ENCODE data around the gene BCAS4.

Gene BCAS4

GRCh38 chr20:50823319-50823718 is 28.5 kb downstream of the BCAS4 start:
- no peak for DNase-seq (ENCODE audit: low spot score)

- DNase-seq (ENCODE audit: low spot score) = no peak
Observed at GRCh38 chr20:50824137-50824536, 29.3 kb downstream of the BCAS4 start.

DNA sequence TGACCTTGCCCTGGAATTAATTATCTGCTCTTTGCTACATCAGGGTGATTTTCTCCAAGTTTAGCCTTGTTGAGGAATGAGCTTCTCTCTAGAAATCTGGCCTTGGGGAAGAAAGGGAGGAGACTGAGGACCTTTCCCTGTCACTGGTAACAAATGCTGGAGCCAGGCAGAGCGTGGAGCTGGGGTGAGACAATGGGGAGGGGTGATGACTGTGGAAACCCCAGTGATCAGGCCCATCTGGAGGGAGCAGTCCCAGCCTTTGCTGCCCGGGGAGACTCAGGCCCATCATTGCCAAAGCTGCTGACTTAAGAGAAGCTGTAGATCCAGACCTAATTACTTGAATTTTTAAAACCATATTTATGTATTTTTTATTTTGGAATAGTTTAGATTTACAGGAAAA is 31.3 kb downstream of the BCAS4 start:
- DNase-seq (ENCODE audit: low spot score) = no peak

DNA sequence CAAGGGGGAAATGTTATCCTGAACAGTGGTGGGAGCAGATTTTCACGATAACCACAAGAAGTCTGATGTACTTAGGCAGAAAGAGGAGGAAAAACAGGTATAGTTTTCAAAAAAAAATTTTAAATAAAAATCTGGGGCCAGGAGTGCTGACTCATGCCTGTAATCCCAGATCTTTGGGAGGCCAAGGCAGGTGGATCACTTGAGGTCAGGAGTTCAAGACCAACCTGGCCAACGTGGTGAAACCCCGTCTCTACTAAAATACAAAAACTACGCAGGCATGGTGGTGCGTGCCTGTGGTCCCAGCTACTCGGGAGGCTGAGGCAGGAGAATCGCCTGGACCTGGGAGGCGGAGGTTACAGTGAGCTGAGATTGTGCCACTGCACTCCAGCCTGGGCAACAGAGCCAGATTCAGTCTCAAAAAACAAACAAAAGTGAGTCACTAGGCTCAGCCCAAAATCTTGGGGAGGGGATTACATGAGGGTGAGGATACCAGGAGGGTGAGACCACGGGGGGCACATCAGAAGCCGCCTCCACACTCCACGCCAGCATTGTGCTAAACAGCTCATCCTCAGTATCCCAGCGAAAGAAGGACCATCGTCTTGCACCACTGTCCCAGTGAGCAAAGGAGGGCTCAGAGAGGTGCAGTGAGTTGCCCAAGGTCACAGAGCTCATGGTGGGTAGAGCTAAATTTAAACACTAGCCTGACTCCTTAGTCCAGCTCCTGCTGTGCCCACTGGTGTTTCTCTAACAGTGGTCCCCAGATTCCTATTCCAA is 33.7 kb downstream of the BCAS4 start:
- no peak for DNase-seq (ENCODE audit: low spot score)

- no peak for DNase-seq (ENCODE audit: low spot score)
Observed at GRCh38 chr20:50831622-50832021, 36.8 kb downstream of the BCAS4 start.

DNA sequence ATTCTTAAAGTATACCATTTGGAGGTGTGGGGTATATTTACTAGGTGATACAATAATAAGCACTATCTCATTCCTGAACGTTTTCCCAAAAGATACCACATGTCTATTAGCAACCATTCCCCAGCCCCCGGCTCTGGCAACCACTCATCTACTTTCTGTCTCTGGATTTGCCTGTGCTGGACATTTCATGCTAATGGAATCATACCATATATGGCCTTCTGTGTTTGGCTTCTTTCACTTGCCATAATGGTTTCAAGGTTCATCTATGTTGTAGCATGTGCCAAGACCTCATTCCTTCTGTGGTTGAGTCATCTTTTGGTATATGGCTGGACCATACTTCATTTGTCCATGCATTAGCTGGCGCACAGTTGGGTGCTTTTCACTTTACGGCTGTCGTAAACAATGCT is 39.7 kb downstream of the BCAS4 start:
- DNase-seq (ENCODE audit: low spot score) = no peak

DNA sequence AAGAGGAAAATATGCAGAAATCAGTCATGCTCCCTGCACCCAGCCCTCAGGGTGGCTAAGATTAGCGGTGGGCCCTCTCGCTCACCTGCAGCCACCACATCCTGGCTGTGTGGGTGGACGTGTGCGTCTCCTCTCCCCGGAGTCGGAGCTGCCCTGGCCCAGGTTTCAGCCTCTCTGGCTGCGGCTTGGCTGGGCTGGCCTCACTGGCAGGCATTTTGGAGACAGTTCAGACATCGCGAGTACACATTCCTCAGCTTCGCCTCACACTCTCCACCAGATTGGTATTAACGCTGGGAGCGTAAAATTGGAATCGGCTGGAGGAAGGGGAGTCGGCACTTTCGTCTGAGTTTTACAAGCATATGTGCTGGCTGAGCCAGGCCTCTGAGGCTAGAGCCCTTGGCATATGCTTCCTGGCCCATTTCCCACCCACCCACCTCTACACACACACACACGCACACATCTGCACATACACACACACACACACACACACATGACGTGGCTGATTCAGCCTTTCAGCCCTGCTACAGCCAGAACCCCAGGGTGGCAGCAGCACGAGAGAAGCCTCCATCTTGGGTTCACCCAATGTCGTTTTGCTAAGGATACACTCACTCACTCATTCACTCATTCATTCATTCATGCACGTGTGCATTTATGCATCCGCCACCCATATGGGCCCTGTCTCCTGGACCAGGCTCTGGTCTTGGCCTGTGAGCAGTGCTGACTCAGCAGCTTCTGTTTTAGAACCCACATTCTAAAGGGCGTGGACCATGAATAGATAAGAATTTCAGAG is 42.9 kb downstream of the BCAS4 start:
- no peak for DNase-seq (ENCODE audit: low spot score)

- no peak for DNase-seq (ENCODE audit: low spot score)
Observed at GRCh38 chr20:50838322-50838625, 43.4 kb downstream of the BCAS4 start.

DNA sequence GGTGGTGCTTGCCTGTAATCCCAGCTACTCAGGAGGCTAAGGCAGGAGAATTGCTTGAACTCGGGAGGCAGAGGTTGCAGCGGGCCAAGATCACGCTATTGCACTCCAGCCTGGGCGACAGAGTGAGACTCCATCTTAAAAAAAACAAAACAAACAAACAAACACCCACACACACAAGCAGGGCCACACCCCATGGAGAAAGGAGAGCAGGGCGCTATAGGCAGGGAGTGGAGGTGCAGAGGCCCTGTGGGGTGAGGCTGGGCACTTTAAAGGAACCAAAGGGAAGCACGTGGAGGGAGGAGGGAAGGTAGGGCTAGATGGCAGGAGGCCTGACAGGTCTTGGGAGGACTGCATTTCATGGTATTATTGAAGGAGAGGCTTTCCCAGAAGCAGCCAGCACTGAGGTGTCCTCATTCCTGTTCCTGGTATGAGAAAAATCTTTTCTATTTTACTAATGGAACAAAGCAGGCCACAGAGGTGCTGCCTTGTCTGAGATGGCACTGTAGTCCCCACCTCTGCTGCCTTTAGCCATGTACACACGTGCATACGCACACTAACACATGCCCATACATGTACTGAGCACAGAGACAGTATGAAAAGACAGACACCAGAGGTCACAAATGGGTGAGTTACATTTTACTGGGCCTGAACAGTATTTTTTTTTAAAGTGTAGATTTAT is 44.0 kb downstream of the BCAS4 start:
- no peak for DNase-seq (ENCODE audit: low spot score)

DNA sequence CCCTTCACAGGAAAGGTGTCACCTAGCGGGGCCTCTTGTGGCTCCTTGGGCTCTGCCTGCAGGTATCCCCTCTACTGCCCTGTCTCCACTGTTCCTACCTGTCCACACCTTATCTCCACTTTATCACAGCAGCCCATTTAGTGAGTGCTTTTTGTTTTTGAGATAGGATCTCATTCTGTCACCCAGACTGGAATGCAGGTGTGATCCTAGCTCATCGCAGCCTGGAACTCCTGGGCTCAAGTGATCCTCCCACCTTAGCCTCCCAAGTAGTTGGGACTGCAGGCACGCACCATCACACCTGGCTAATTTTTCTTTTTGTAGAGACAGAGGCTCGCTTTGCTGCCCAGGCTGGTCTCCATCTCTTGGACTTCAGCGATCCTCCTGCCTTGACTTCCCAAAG is 48.0 kb downstream of the BCAS4 start:
- no peak for DNase-seq (ENCODE audit: low spot score)

DNA sequence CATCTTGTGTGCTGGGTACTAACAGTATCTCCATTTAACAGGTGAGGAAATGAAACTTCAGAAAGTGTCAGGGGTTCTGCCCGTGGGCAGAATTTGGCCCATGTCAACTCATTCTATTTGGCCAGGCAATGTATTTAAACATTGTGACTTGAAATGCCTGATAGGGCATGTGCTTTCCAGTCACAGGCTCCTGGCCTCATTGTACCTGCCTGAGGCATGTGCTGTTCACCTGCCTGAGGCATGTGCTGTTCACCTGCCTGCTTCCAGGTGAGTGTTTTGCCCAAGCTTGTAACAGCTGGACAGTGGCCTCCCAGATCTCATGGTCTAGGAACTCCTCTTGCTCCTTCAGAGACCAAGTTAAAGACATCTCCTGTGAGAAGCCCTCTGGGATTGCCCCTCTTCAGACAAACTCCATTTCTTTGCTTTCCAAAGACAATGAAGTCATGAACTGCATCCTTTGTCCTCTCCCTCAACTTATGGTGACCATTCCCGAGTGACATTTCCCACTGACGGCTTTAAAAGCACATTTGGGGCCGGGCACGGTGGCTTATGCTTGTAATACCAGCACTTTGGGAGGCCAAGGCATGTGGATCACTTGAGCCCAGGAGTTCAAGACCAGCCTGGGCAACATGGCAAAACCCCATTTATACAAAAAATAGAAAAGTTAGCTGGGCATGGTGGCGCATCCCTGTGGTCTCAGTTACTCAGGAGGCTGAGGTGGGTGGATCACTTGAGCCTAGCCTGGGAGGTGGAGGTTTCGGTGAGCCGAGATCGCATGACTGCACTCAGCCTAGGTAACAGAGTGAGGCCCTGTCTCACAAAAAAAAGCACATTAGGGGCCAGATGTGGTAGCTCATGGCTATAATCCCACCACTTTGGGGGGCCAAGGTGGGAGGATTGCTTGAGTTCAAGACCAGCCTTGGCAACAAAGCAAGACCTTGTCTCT is 48.7 kb downstream of the BCAS4 start:
- DNase-seq (ENCODE audit: low spot score) = no peak

DNA sequence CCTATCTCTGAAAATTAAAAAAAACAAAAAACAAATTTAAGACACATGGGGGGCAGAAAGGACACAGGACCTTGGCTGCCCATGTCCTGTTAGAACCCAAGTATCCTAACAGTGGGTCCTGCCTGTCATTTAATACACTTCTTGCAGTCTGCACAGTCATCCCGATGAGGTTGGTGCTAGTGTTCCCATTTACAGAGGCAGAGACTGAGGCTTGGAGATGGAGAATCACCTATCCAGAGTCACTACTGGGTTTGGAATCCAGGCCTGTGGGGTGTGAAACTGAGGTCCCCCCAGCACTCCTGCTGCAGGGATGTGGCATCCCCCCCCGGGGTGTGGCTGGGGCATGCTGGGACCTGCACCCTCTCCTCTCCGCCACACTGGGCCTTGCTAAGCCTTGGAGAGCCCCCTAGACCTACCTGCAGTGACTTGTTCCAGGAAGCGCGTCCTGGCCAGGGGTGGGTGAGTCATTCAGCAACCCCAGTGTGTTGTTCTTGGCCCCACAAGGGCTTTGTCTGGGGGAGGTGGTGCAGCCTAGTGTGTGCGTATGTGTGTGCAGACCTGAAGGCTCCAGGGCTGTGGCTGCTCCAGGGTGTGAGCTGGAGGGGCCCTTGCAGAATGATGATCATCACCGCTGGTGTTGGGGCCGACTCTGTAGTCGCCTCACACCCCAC is 49.7 kb downstream of the BCAS4 start:
- peak; percentile 48 for DNase-seq (ENCODE audit: low spot score)

DNA sequence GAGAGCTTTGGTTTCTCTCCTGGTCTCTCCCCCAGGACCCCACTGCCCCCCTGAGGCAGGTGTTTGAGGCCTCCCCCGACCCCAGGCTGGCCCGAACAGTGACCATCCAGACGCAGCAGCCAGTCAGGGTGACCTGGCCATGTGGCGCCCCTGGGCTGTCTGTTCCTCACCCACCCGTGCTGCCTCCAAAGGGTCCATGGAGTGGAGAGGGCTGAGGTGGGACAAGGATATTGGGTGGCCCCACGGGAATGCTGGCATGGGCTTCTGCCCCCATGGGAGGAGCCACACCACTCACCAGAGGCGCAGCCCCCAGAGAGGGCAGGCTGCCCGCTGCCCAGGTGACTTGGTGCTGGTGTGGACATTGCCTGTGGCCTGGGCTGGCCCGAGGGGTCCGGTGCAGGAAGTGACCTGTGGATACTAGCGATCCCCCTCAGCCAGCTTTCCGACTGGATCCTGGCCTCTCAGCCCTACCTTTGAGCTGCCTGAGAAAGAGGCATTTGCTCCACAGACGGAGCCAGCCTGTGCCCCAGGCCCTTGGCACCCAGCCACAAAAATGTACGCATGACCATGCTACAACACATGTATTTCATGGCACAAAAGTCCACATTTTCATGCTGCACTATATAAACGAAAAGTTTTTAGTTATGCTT is 50.8 kb downstream of the BCAS4 start:
- DNase-seq (ENCODE audit: low spot score) = no peak

DNA sequence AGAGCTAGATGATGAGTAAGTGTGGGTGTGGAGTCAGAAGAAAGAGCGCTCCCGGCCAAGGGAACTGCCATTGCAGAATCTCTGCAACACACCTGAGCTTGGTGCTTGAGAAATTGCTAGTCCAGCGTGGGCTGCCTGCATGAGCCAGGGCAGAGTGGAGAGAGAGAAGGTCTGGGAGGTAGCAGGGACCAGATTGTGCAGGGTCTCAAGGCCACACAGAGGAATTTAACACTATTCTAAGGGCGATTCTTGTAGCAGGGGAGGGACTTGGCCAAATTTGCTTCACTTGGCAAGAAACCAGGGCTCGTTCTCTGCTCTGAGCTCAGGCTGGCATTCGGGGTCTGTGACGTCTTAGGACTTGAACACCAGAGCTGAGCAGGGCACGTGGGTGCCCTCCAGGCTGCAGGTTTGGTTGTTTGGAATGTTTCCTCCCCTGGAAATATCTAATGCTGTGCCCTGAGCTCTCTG is 53.5 kb downstream of the BCAS4 start:
- DNase-seq (ENCODE audit: low spot score) = no peak

GRCh38 chr20:50848846-50849673 is 54.2 kb downstream of the BCAS4 start:
- no peak for DNase-seq (ENCODE audit: low spot score)

DNA sequence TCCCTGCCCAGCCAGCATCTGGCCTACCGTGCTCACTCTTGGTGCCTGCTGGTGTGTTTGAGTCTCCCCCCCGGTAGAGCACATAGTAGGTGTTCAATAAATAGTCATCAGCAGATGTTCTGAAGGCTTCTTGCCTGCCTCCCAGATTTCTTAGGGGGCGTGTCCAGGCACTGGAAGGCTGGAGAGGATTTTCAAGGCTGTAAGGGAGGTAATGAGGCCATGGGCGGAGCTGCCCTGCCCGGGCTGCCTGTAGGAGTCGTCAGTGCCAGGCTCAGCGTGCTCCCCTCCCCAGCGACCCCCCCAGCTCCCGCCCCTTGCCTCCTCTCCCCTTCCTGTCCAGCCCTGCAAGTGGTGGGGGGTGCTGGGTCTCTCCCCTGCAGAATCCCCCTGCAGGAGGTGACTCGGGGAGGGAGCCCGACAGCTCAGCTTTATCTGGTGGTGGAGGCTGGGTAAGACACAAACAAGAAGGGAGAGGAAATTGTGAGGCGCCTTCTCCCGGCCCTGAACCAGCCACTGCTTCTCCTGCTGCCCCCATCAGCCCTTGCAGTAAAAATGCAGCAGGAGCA is 55.9 kb downstream of the BCAS4 start:
- DNase-seq (ENCODE audit: low spot score) = no peak

GRCh38 chr20:50852085-50852484 is 57.2 kb downstream of the BCAS4 start:
- no peak for DNase-seq (ENCODE audit: low spot score)

DNA sequence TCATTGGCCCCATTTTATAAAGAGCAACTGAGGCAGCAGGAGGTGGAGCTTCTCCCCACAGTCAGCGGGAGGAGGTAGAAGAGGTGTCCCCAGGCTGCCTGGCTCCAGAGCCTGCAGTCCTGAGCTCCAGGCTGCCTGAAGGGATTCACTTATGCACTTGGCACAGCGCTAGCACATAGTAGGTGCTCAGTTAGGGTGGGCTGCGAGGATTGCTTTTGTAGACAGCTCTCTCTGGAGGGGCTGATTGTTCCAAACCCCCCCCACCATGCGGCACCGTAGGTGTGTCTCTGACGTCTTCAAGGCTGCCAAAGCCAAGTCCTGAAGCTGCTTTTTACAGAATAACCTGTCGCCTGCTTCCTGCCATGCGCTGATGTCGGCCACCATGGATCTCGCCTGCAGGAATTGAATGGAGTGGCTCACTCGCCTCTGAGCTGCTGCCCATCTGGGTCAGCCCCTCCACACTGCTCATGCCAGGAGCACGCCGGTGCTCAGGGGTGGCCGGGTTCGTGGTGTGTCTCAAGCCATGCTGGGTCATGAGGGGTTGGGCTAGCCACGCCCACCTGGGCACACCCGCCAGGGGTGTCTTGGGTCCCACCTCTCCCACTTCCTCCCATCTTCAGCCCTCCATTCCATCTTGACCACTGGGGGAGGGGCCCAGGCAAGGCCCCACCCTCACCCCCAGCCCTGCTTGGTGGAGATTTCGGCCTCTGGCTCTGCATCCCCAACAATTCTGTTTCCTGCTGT is 59.8 kb downstream of the BCAS4 start:
- DNase-seq (ENCODE audit: low spot score) = no peak

All from CD4-positive, alpha-beta T cell treated with Interleukin-15 for 4 hours (primary cell).